ENCODE results near the gene ZNF805.

ZNF805 gene

GRCh38 chr19:57282011-57282643, 41.7 kb downstream of the ZNF805 start:
- Histone ChIP-seq H3K27me3 (ENCODE audit: low read depth, low read length) (no peaks in the 10 kb centered on the region), H3K4me3 (ENCODE audit: low read length) (peak overlapping the region; percentile 80), H2AFZ (ENCODE audit: low read depth, low read length) (no peak overlapping the region), H3K27ac (ENCODE audit: low read length) (peak overlapping the region; percentile 92), H3K36me3 (replicated peaks; ENCODE audit: low read depth, low read length) (peaks cover 50% of the 10 kb centered on the region), H3K4me1 (ENCODE audit: low read length) (peaks cover 29% of the 10 kb centered on the region), H4K20me1 (ENCODE audit: insufficient read depth, low read length) (peaks cover 44% of the 10 kb centered on the region), H3K4me2 (ENCODE audit: low read length) (peak overlapping the region; percentile 87), H3K9ac (ENCODE audit: low read length) (peak overlapping the region; percentile 59), H3K9me3 (ENCODE audit: insufficient read depth, low read length) (no peaks in the 10 kb centered on the region), H3K79me2 (ENCODE audit: low read length) (peaks cover 70% of the 10 kb centered on the region)
- TF ChIP-seq EZH2phosphoT487 (IDR thresholded peaks at IDR 0.05; ENCODE audit: low read depth), result no peak
- TF ChIP-seq CTCF (IDR thresholded peaks at IDR 0.05; ENCODE audit: low read depth, low read length), result no peak

- Histone ChIP-seq H3K9me3 (ENCODE audit: insufficient read depth, low read length) (no peaks in the 10 kb centered on the region), H3K4me1 (ENCODE audit: low read length) (peaks cover 19% of the 10 kb centered on the region), H4K20me1 (ENCODE audit: insufficient read depth, low read length) (peaks cover 87% of the 10 kb centered on the region), H2AFZ (ENCODE audit: low read depth, low read length) (no peak overlapping the region), H3K27me3 (ENCODE audit: low read depth, low read length) (no peaks in the 10 kb centered on the region), H3K79me2 (ENCODE audit: low read length) (peaks cover 100% of the 10 kb centered on the region), H3K36me3 (replicated peaks; ENCODE audit: low read depth, low read length) (peaks cover 90% of the 10 kb centered on the region), H3K27ac (ENCODE audit: low read length) (no peak overlapping the region), H3K4me2 (ENCODE audit: low read length) (no peak overlapping the region), H3K4me3 (ENCODE audit: low read length) (no peak overlapping the region), H3K9ac (ENCODE audit: low read length) (no peak overlapping the region)
- no peak for TF ChIP-seq CTCF (IDR thresholded peaks at IDR 0.05; ENCODE audit: low read depth, low read length)
- TF ChIP-seq EZH2phosphoT487 (IDR thresholded peaks at IDR 0.05; ENCODE audit: low read depth), result no peak
Measured at GRCh38 chr19:57288373-57288772, 47.9 kb downstream of the ZNF805 start.

- no peak for TF ChIP-seq EZH2phosphoT487 (IDR thresholded peaks at IDR 0.05; ENCODE audit: low read depth)
- Histone ChIP-seq H2AFZ (ENCODE audit: low read depth, low read length) (no peak overlapping the region), H3K4me2 (ENCODE audit: low read length) (no peak overlapping the region), H3K4me1 (ENCODE audit: low read length) (peaks cover 13% of the 10 kb centered on the region), H4K20me1 (ENCODE audit: insufficient read depth, low read length) (peaks cover 90% of the 10 kb centered on the region), H3K9ac (ENCODE audit: low read length) (no peak overlapping the region), H3K36me3 (replicated peaks; ENCODE audit: low read depth, low read length) (peaks cover 94% of the 10 kb centered on the region), H3K79me2 (ENCODE audit: low read length) (peaks cover 100% of the 10 kb centered on the region), H3K27me3 (ENCODE audit: low read depth, low read length) (no peaks in the 10 kb centered on the region), H3K27ac (ENCODE audit: low read length) (no peak overlapping the region), H3K9me3 (ENCODE audit: insufficient read depth, low read length) (peaks cover 4% of the 10 kb centered on the region; the same call in 1 of the 2 replicates), H3K4me3 (ENCODE audit: low read length) (no peak overlapping the region)
Measured at GRCh38 chr19:57290970-57291369, 50.5 kb downstream of the ZNF805 start.

- peaks cover 91% of the 10 kb centered on the region for H3K36me3 ChIP-seq (replicated peaks; ENCODE audit: low read depth, low read length)
- no peak overlapping the region for H3K4me2 ChIP-seq (ENCODE audit: low read length)
- H3K27me3 ChIP-seq (ENCODE audit: low read depth, low read length), result no peaks in the 10 kb centered on the region
- no peak overlapping the region for H2AFZ ChIP-seq (ENCODE audit: low read depth, low read length)
- peaks cover 4% of the 10 kb centered on the region; the same call in 1 of the 2 replicates for H3K9me3 ChIP-seq (ENCODE audit: insufficient read depth, low read length)
- H3K9ac ChIP-seq (ENCODE audit: low read length), result no peak overlapping the region
- H3K79me2 ChIP-seq (ENCODE audit: low read length), result peaks cover 100% of the 10 kb centered on the region
- H4K20me1 ChIP-seq (ENCODE audit: insufficient read depth, low read length), result peaks cover 89% of the 10 kb centered on the region
- H3K4me3 ChIP-seq (ENCODE audit: low read length), result no peak overlapping the region
- H3K4me1 ChIP-seq (ENCODE audit: low read length), result peaks cover 9% of the 10 kb centered on the region
- TF ChIP-seq EZH2phosphoT487 (IDR thresholded peaks at IDR 0.05; ENCODE audit: low read depth) (no peak), CTCF (IDR thresholded peaks at IDR 0.05; ENCODE audit: low read depth, low read length) (no peak)
- no peak overlapping the region for H3K27ac ChIP-seq (ENCODE audit: low read length)
Measured at GRCh38 chr19:57292547-57292946, 52.1 kb downstream of the ZNF805 start.

All from OCI-LY3 (cell line).